ENCODE data around the gene MSRB1.
"Not testable (repeated sequence)": the region's sequence is repeated elsewhere in the genome, so short reads cannot be mapped to it uniquely, and the experiment has no call there.

MSRB1 gene

DNA sequence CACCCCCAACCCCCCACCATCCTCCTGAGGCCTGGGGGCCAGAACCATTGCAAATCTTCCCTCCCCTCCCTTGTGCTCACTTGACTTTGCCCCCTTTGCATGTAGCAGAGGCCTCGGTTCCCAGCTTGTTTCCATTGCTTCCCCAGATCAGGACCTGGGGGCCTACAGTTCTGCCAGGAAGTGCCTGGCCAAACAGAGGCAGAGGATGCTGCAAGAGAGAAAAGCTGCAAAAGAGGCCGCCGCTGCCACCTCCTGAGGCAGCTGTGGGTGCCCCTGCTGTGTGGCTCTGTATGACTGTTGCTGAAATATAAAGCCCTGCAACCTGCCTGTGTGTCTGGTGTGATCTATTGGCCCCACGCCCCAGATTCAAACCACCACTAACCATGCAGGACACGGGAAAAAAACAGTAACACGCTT is 18.7 kb upstream of the MSRB1 start:
- DNase-seq = peak in 1 of 2 experiments; percentile 41
- TF ChIP-seq GATA1 (IDR thresholded peaks at IDR 0.05; ENCODE audit: low read depth, low read length) (no peak), POLR2A (IDR thresholded peaks at IDR 0.05; ENCODE audit: low read length) (no peak)

DNA sequence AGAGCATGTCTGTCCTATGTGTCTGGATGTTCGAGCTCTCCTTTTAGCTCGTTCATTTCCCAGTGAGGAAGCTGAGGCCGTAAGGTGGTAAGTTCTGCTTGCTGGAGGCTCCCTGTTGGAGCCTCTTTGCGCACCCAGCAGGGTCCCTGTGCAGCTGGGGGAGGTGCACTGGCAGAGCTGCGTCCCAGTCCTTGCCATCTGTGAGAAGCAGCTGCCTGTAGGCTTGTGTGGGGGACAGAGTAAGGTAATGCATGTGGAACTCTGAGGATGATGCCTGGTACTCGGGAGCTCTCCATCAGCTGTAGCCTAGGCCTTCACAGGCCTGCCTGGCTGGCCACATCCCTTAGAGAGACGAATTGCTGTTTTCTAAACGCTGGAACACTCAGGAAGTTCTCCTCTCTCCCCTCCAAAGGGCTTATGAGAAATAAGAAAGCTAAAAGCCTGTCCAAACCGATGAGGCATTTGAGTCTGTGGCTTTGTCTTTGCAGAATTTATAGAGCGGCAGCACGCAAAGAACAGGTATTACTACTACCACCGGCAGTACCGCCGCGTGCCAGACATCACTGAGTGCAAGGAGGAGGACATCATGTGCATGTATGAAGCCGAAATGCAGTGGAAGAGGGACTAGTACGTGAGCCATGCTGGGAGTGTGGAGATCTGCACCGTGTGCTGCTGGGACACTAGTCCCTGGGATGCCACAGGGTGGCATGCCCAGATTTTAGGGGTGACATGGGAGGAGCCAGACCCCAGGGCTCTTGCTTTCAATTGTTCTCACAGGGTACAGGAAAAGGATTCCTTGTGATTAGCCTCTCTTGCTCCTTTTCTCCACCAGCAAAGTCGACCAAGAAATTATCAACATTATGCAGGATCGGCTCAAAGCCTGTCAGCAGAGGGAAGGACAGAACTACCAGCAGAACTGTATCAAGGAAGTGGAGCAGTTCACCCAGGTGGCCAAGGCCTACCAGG is 17.9 kb upstream of the MSRB1 start:
- DNase-seq = peak in 1 of 2 experiments; percentile 64
- no peak for TF ChIP-seq GATA1 (IDR thresholded peaks at IDR 0.05; ENCODE audit: low read depth, low read length)
- TF ChIP-seq POLR2A (IDR thresholded peaks at IDR 0.05; ENCODE audit: low read length) = peak; percentile 83

DNA sequence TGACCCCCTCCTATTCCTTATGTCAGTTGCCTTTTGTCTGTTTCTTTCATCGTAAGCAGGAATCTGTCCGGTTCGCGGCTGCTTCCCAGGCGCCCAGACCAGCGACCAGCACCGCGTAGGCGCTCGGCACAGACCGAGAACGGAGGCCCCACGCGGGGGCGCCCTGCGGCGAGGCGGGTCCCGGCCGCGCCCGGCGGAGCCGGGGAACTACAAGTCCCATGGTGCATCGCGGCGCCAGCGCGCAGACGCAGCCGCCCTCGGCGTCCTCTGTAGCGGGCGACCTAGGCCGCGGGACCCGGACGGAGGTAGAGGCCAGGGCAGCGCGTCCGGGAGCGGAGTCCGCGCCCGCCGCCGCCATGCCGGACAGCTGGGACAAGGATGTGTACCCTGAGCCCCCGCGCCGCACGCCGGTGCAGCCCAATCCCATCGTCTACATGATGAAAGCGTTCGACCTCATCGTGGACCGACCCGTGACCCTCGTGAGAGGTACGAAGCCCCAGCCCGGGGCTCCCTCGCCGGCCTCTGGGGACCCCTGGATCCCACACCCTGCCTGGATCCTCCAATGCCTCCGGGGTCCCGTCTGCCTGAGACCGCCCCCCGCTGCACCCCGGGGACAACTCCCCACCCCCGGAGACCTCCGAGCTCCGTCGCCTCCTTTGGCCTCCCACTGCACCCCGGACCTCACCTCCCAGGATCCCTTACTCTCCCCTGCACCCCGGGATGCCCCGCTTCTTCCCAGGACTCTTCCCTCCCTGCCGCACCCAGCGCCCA is 16.5 kb upstream of the MSRB1 start, which contains the start of gene NDUFB10:
Gene NDUFB10, plus strand, starts transcription at position 270 of the 771 bp plus-strand sequence. Its CDS starts 87 bp downstream, at position 357.
- peak; percentile 91 to 95 for DNase-seq

DNA sequence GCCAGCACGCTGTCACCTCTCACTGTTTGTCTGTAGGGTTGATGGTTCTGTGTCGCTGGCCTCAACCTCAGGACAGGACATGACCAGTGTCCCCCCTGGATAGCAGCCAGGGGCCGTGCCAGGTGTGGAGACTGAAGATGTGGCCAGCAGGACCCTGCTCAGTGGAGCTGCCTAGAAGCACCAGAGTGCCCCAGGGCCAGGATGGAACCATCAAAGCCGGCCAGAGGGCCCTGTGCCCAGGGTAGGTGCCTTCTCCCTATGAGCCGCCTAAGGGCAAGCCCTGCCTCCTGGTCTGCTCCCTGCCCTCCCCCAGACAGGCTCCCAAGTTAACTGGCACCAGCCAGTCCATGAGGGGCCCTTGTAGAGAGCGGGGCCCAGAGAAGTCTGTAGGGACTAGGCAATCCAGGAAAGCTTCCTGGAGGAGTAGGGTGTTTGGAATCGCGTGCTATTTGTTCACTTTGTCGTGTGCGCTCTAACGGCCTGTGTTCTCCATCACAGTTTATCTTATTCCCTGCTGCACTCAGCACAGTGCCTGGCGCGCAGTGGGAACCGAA is 15.8 kb upstream of the MSRB1 start:
- no peak for DNase-seq
- TF ChIP-seq POLR2A (IDR thresholded peaks at IDR 0.05; ENCODE audit: low read length) (no peak), GATA1 (IDR thresholded peaks at IDR 0.05; ENCODE audit: low read depth, low read length) (no peak)

More for the DNA sequence above, 16.5 kb upstream of the MSRB1 start, which contains the start of gene NDUFB10:
- TF ChIP-seq GATA1 (IDR thresholded peaks at IDR 0.05; ENCODE audit: low read depth, low read length) (no peak), POLR2A (IDR thresholded peaks at IDR 0.05; ENCODE audit: low read length) (peak; percentile 66)

DNA sequence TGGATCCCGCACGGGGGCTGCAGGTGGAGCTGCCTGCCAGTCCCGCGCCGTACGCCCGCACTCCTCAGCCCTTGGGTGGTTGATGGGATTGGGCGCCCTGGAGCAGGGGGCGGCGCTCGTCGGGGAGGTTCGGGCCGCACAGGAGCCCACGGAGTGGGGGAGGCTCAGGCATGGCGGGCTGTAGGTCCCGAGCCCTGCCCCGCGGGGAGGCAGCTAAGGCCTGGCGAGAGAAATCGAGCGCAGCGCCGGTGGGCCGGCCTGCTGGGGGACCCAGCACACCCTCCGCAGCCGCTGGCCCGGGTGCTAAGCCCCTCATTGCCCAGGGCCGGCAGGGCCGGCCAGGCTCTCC is 15.1 kb upstream of the MSRB1 start:
- DNase-seq = not testable (repeated sequence)

DNA sequence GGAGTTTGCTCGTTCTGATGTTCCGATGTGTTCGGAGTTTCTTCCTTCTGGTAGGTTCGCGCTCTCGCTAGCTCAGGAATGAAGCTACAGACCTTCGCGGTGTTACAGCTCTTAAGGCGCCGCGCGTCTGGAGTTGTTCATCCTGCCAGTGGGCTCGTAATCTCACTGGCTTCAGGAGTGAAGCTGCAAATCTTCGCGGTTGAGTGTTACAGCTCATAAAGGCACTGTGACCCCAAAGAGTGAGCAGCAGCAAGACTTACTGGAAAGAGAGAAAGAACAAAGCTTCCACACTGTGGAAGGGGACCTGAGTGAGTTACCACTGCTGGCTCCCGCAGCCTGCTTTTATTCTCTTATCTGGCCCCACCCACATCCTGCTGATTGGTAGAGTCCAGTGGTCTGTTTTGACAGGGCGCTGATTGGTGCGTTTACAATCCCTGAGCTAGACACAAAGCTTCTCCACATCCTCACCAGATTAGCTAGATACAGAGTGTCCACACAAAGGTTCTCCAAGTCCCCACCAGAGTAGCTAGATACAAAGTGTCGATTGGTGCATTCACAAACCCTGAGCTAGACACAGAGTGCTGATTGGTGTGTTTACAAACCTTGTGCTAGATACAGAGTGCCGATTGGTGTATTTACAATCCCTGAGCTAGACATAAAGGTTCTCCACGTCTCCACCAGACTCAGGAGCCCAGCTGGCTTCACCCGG is 14.6 kb upstream of the MSRB1 start:
- not testable (repeated sequence) for DNase-seq

DNA sequence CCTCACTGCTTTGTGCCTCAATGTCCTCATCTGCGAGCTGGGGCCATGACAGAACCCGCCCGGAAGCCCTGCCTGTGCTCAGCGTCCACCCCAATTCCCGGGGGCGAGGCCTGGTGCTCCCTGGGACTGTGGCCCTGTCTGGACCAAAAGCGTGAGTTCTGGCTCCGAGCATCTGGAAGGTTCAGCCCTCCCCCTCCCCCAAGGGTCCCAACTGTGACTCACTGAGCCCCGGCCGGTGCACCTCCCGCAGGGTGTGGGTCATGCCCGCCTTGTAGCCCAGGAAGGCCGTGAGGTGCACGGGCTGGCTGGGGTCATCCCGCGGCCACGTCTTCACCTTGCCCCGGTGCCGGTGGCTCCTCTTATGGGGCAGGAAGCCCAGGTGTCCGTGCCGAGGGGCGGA is 10.7 kb upstream of the MSRB1 start:
- DNase-seq = no peak
- TF ChIP-seq GATA1 (IDR thresholded peaks at IDR 0.05; ENCODE audit: low read depth, low read length) (no peak), POLR2A (IDR thresholded peaks at IDR 0.05; ENCODE audit: low read length) (no peak)

DNA sequence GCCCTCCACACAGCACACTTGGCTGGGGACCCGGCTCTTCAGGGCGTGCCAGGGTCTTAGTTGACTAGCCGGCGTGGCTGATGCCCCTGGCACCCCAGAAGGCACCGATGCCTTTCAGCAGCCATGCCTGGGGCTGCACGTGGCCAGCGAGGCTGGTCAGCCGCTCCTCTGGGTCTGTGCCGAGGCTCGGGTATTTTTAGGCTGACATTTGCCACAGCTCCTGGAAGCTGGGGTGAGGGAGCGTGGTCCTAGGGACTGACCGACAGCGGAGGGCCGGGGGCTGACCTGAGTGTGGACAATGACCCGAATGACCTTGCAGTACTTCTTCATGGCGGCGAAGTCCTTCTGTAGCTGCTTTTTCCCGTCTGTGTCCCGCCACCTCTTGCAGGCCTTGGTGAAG is 7.6 kb upstream of the MSRB1 start:
- DNase-seq = no peak
- TF ChIP-seq POLR2A (IDR thresholded peaks at IDR 0.05; ENCODE audit: low read length) = no peak
- no peak for TF ChIP-seq GATA1 (IDR thresholded peaks at IDR 0.05; ENCODE audit: low read depth, low read length)

DNA sequence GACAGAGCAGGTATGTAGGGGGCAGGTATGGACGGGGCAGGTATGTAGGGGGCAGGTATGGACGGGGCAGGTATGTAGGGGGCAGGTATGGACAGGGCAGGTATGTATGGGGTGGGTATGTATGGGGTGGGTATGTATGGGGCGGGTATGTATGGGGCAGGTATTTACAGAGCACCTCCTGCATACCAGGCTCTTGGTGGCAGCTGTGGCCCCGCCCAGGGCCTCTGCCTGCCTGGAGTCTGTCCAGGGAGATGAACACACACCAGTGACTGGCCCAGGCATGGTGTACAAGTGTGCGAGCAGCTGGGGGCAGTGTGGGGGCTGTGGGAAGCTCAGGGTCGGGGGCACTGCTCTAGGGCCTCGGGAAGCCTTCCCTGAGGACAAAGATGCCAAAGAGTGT is 7.0 kb upstream of the MSRB1 start:
- DNase-seq = no peak
- TF ChIP-seq GATA1 (IDR thresholded peaks at IDR 0.05; ENCODE audit: low read depth, low read length) = no peak
- no peak for TF ChIP-seq POLR2A (IDR thresholded peaks at IDR 0.05; ENCODE audit: low read length)

DNA sequence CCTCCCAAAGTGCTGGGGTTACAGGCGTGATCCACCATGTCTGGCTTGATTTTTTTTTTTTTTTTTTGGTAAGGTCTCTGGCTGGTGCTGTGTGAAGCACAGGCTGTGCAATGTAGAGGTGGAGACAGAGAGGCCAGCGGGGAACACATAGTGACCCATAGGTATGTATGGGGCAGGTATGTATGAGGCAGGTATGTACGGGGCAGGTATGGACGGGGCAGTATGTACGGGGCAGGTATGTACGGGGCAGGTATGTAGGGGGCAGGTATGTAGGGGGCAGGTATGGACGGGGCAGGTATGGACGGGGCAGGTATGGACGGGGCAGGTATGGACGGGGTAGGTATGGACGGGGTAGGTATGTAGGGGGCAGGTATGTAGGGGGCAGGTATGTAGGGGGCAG is 6.5 kb upstream of the MSRB1 start:
- TF ChIP-seq GATA1 (IDR thresholded peaks at IDR 0.05; ENCODE audit: low read depth, low read length) (no peak), POLR2A (IDR thresholded peaks at IDR 0.05; ENCODE audit: low read length) (no peak)
- no peak for DNase-seq

DNA sequence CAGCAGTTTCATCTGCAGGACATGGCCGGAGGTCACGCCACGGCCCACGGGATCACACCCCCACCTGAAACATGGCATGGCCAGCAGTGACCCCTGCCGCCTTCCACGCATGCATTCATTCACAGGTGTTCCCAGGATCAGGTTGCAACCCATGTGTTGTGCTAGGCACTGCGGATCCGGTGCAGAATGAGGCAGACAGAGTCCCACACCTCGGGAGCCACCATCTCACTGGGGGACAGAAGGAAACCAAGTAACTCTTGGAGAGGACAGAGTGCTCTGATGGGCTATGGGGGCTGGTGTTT is 4.3 kb upstream of the MSRB1 start:
- DNase-seq = no peak
- no peak for TF ChIP-seq GATA1 (IDR thresholded peaks at IDR 0.05; ENCODE audit: low read depth, low read length)
- no peak for TF ChIP-seq POLR2A (IDR thresholded peaks at IDR 0.05; ENCODE audit: low read length)

DNA sequence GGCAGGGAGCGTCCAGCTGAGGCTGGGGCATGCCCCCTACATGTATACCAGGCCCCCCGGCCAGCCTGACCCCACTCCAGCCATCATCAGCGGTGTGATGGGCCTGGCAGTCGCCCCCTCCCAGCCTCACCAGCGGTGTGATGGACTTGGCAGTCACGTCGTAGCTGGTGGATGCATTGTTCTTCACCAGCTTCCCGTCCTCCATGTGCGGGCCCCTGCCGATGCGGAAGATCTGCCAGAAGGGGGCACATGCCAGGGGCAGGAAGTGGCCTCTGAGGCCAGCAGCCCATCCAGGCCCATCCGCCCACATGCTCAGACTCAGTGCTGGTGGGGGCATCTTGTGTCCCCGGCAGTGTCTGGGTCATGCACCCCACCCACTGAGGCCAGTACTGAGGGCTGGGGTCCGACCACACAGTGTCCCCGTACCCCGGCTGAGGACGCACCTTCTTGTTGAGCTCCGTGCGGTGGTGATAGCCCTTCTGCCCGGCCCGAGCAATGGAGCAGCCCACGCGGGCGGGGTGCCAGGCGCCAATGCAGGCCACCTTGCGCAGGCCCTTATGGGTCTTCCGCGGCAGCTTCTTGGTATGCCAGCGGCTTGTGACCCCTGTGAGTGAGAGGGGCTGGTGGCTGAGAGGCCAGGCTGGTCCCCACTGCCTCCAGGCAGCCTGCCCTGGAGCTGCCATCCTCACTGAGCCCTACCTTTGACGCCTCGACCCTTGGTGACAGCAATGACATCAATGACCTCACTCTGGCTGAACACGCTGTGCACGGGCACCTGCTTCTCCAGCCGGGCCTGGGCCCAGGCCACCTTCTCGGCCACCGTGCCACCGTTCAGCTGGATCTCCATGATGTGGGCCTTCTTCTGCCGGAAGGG is 3.7 kb upstream of the MSRB1 start:
- no peak for DNase-seq
- TF ChIP-seq GATA1 (IDR thresholded peaks at IDR 0.05; ENCODE audit: low read depth, low read length) (no peak), POLR2A (IDR thresholded peaks at IDR 0.05; ENCODE audit: low read length) (no peak)

Data from erythroblast (primary cell).